ENCODE data around the gene APLP1.

GRCh38 chr19:35894342-35894741 is 26.0 kb downstream of the APLP1 start:
- TF ChIP-seq LEF1 (IDR thresholded peaks at IDR 0.05; ENCODE audit: borderline replicate concordance) (no peak), L3MBTL2 (conservative IDR thresholded peaks at IDR 0.05) (no peak), TARDBP (IDR thresholded peaks at IDR 0.05) (no peak), ELF4 (IDR thresholded peaks at IDR 0.05) (no peak), BHLHE40 (IDR thresholded peaks at IDR 0.05; ENCODE audit: borderline replicate concordance) (no peak), NFRKB (IDR thresholded peaks at IDR 0.05) (no peak), FOXA1 (IDR thresholded peaks at IDR 0.05) (no peak), SP1 (IDR thresholded peaks at IDR 0.05) (no peak), FOXM1 (IDR thresholded peaks at IDR 0.05; ENCODE audit: borderline replicate concordance) (no peak), ZNF384 (IDR thresholded peaks at IDR 0.05) (no peak), SUZ12 (IDR thresholded peaks at IDR 0.05) (no peak), FOXK2 (IDR thresholded peaks at IDR 0.05) (no peak)
- TF ChIP-seq, protein P1, sequence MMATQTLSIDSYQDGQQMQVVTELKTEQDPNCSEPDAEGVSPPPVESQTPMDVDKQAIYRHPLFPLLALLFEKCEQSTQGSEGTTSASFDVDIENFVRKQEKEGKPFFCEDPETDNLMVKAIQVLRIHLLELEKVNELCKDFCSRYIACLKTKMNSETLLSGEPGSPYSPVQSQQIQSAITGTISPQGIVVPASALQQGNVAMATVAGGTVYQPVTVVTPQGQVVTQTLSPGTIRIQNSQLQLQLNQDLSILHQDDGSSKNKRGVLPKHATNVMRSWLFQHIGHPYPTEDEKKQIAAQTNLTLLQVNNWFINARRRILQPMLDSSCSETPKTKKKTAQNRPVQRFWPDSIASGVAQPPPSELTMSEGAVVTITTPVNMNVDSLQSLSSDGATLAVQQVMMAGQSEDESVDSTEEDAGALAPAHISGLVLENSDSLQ (IDR thresholded peaks at IDR 0.05): no peak

All from HEK293T (cell line).